Suprapubic skin (tissue), 4 donors: ENCODE data around the gene WWOX. TPM values are rescaled to one million over a fixed set of nuclear protein-coding genes. Genes with fewer than 3 reads are reported as not detected.

ENCODE experiments used
- DNase-seq, 2 donors: peaks; one replicate each; pipeline ENCODE4 v3.0.0-alpha.2; 2019; ENCODE audit warnings: low spot score in 2 of 2
- H3K27ac ChIP-seq: fragments of 200-600 bp; sonication (generic); one replicate; pipeline ENCODE4 v1.5.1; 2019
- H3K27me3 ChIP-seq: fragments of 200-600 bp; sonication (generic); one replicate; pipeline ENCODE4 v1.5.1; 2019
- H3K36me3 ChIP-seq: fragments of 200-600 bp; sonication (generic); one replicate; pipeline ENCODE4 v1.5.1; 2019
- H3K4me1 ChIP-seq: fragments of 200-600 bp; sonication (generic); one replicate; pipeline ENCODE4 v1.5.1; 2019
- H3K4me3 ChIP-seq: fragments of 200-600 bp; sonication (generic); one replicate; pipeline ENCODE4 v1.5.1; 2019; ENCODE audit warnings: mild to moderate bottlenecking
- H3K9me3 ChIP-seq: fragments of 200-600 bp; sonication (generic); one replicate; pipeline ENCODE4 v1.5.1; 2019
- CTCF ChIP-seq, 2 donors: fragments of 200-600 bp in 1 of 2; fragments of 450-650 bp in 1 of 2; sonication (generic) in 1 of 2; IDR thresholded peaks; one replicate each; pipeline ENCODE4 v1.5.1; 2016 to 2019; ENCODE audit warnings: antibody characterized with exemption in 2 of 2, mild to moderate bottlenecking in 1 of 2, moderate library complexity in 1 of 2
- EP300 ChIP-seq: sonication (generic); formaldehyde crosslinking; IDR thresholded peaks from one replicate; pipeline ENCODE4 v1.6.1; 2017; ENCODE audit warnings: antibody characterized with exemption
- POLR2A ChIP-seq, 2 donors: fragments of 450-650 bp; IDR thresholded peaks; one replicate each; pipeline ENCODE4 v1.6.1; 2017; ENCODE audit warnings: antibody characterized with exemption in 2 of 2, mild to moderate bottlenecking in 2 of 2, moderate library complexity in 2 of 2
- POLR2AphosphoS5 ChIP-seq, 3 donors: sonication (generic); formaldehyde crosslinking; IDR thresholded peaks; one replicate each; pipeline ENCODE4 v1.6.1; 2017; ENCODE audit warnings: antibody characterized with exemption in 3 of 3
- WGBS: methylation state at CpG from one replicate; pipeline ENCODE4 v1.1.5; 2018; 5-methylcytosine and 5-hydroxymethylcytosine counted together
- total RNA-seq, 4 donors: library from RNA; depleted of rRNA; stranded (reverse); fragments of >200 nt; gene quantifications; one replicate each; pipeline ENCODE4 v1.1.0, GENCODE V29; 2016

Gene WWOX
- total RNA-seq, 4 donors from 2014 or later: 29.6 to 104 (median 47.3) TPM

- no peaks in the 10 kb centered on the region for H3K27me3 ChIP-seq
- H3K27ac ChIP-seq: no peak overlapping the region
- TF ChIP-seq POLR2AphosphoS5 (IDR thresholded peaks at IDR 0.05) (no peak), EP300 (no peak), CTCF (IDR thresholded peaks at IDR 0.05) (no peak), POLR2A (IDR thresholded peaks at IDR 0.05) (no peak)
- H3K9me3 ChIP-seq: no peaks in the 10 kb centered on the region
- no peak for DNase-seq
- H3K4me1 ChIP-seq: no peaks in the 10 kb centered on the region
- no peaks in the 10 kb centered on the region for H3K36me3 ChIP-seq
- no peak overlapping the region for H3K4me3 ChIP-seq
- WGBS: 40% methylated on average over 6 of the region's 6 CpGs
Measured at GRCh38 chr16:78900044-78900811, 800.8 kb downstream of the WWOX start.

- 91% methylated on average over 4 of the region's 4 CpGs for WGBS
- no peak for DNase-seq
- no peaks in the 10 kb centered on the region for H3K9me3 ChIP-seq
- TF ChIP-seq EP300 (no peak), POLR2A (IDR thresholded peaks at IDR 0.05) (no peak), CTCF (IDR thresholded peaks at IDR 0.05) (no peak)
- no peaks in the 10 kb centered on the region for H3K36me3 ChIP-seq
- no peaks in the 10 kb centered on the region for H3K27me3 ChIP-seq
- no peaks in the 10 kb centered on the region for H3K4me1 ChIP-seq
- no peak overlapping the region for H3K4me3 ChIP-seq
- no peak overlapping the region for H3K27ac ChIP-seq
Measured at GRCh38 chr16:78900966-78901365, 801.5 kb downstream of the WWOX start.

- H3K27ac ChIP-seq: no peak overlapping the region
- no peaks in the 10 kb centered on the region for H3K36me3 ChIP-seq
- no peaks in the 10 kb centered on the region for H3K9me3 ChIP-seq
- TF ChIP-seq EP300: no peak
- TF ChIP-seq POLR2AphosphoS5 (IDR thresholded peaks at IDR 0.05): no peak
- TF ChIP-seq POLR2A (IDR thresholded peaks at IDR 0.05): no peak
- no peak overlapping the region for H3K4me3 ChIP-seq
- no peak for DNase-seq
- no peaks in the 10 kb centered on the region for H3K27me3 ChIP-seq
- 89% methylated on average over 13 of the region's 13 CpGs for WGBS
- H3K4me1 ChIP-seq: no peaks in the 10 kb centered on the region
Measured at GRCh38 chr16:78902321-78902720, 802.9 kb downstream of the WWOX start.

- H3K36me3 ChIP-seq: no peaks in the 10 kb centered on the region
- WGBS: 95% methylated on average over 4 of the region's 4 CpGs
- DNase-seq: no peak
- H3K4me1 ChIP-seq: no peaks in the 10 kb centered on the region
- no peaks in the 10 kb centered on the region for H3K27me3 ChIP-seq
- TF ChIP-seq EP300: no peak
- no peak for TF ChIP-seq CTCF (IDR thresholded peaks at IDR 0.05)
- TF ChIP-seq POLR2A (IDR thresholded peaks at IDR 0.05): no peak
- no peak for TF ChIP-seq POLR2AphosphoS5 (IDR thresholded peaks at IDR 0.05)
- no peak overlapping the region for H3K4me3 ChIP-seq
- no peaks in the 10 kb centered on the region for H3K9me3 ChIP-seq
- H3K27ac ChIP-seq: no peak overlapping the region
Measured at GRCh38 chr16:78903237-78903636, 803.8 kb downstream of the WWOX start.

GRCh38 chr16:78903843-78904242 lies 804.4 kb downstream of the WWOX start:
- no peak overlapping the region for H3K27ac ChIP-seq
- H3K4me3 ChIP-seq: no peak overlapping the region
- H3K36me3 ChIP-seq: no peaks in the 10 kb centered on the region
- no peaks in the 10 kb centered on the region for H3K4me1 ChIP-seq
- no peaks in the 10 kb centered on the region for H3K27me3 ChIP-seq
- no peak for TF ChIP-seq POLR2AphosphoS5 (IDR thresholded peaks at IDR 0.05)
- TF ChIP-seq POLR2A (IDR thresholded peaks at IDR 0.05): no peak
- TF ChIP-seq CTCF (IDR thresholded peaks at IDR 0.05): no peak
- no peak for TF ChIP-seq EP300
- no peaks in the 10 kb centered on the region for H3K9me3 ChIP-seq
- WGBS: 71% methylated on average over 4 of the region's 4 CpGs
- no peak for DNase-seq
